ENCODE measurements around the gene GLIS1. TPM values are rescaled to one million over a fixed set of nuclear protein-coding genes. Genes with fewer than 3 reads are reported as not detected.

GLIS1 gene
- total RNA-seq, 1 experiment from 2014 or later, result 0.39 TPM

GRCh38 chr1:53514436-53514835, 224.5 kb downstream of the GLIS1 start (continued):
- TF ChIP-seq REST (IDR thresholded peaks at IDR 0.05; ENCODE audit: low read depth) (no peak), SIN3A (IDR thresholded peaks at IDR 0.05; ENCODE audit: low read depth) (no peak), EZH2 (IDR thresholded peaks at IDR 0.05) (no peak)

GRCh38 chr1:53513846-53514245, 225.1 kb downstream of the GLIS1 start:
- CTCF ChIA-PET, result no interaction called here
- BruUV-seq (replicated peaks), result no TSS peak
- Histone ChIP-seq H3K4me2 (ENCODE audit: low read length) (no peak overlapping the region), H4K20me1 (ENCODE audit: insufficient read depth) (no peaks in the 10 kb centered on the region), H3K36me3 (ENCODE audit: control insufficient read depth in 1 of 2, insufficient read depth in 2 of 2, low read length in 2 of 2) (no peaks in the 10 kb centered on the region), H3K27me3 (ENCODE audit: insufficient read depth, low read length) (no peaks in the 10 kb centered on the region), H3K4me3 (replicated peaks in 1 of 2; ENCODE audit: low read depth in 1 of 2, low read length in 2 of 2) (no peak overlapping the region), H3K9ac (ENCODE audit: low read length) (no peak overlapping the region), H3K79me2 (ENCODE audit: insufficient read depth, low read length) (no peaks in the 10 kb centered on the region), H3K9me2 (ENCODE audit: insufficient read depth) (no peaks in the 10 kb centered on the region), H3K4me1 (ENCODE audit: control insufficient read depth in 1 of 2, insufficient read depth in 2 of 2, low read length in 2 of 2) (peaks cover 0 to 7% of the 10 kb centered on the region in 2 experiments; a peak in 2 of 4 replicates), H2AFZ (ENCODE audit: low read depth, low read length, poor library complexity, severe bottlenecking) (no peak overlapping the region), H3K9me3 (ENCODE audit: control insufficient read depth in 1 of 2, insufficient read depth in 1 of 2, low read depth in 1 of 2, low read length in 2 of 2) (no peaks in the 10 kb centered on the region), H3K27ac (ENCODE audit: low read depth, low read length) (no peak overlapping the region)
- no peak for TF ChIP-seq POLR2AphosphoS5 (IDR thresholded peaks at IDR 0.05; ENCODE audit: low read depth, low read length)
- DNase-seq (ENCODE audit: low read depth, low spot score) (no peak), ATAC-seq (no peak)
- RAD21 ChIA-PET (ENCODE audit: low non-redundant PET in 1 of 2, low total read pairs in 2 of 2, uncharacterized antibody in 2 of 2, unreplicated experiment in 2 of 2), result no interaction called here
- intact Hi-C loops (cut with micrococcal nuclease), result no loop called here
- POLR2A ChIA-PET, result no interaction called here
